Panc1 (cell line): ENCODE measurements around the gene SPRED2. TPM values are rescaled to one million over a fixed set of nuclear protein-coding genes. Genes with fewer than 3 reads are reported as not detected.
"Not testable (repeated sequence)": the region's sequence is repeated elsewhere in the genome, so short reads cannot be mapped to it uniquely, and the experiment has no call there.

Experiments
- ATAC-seq: fragments of 200-7000 bp; cut with Tn5 transposase; 2 replicates; pipeline ENCODE4 v1.9.1; 2020; ENCODE audit warnings: mild to moderate bottlenecking, moderate library complexity
- BruUV-seq: library from RNA; stranded (reverse); fragments of 400-500 nt; replicated peaks from 2 replicates; lab custom pipeline; 2021; lab: Mats Ljungman, UMichigan
- CTCF ChIA-PET: fragments of 300-600 bp; sonication (Branson Sonifier 250); formaldehyde crosslinking; loops from one replicate; lab custom pipeline; 2022; ENCODE audit warnings: antibody characterized with exemption; lab: Charles Lee
- POLR2A ChIA-PET: fragments of 300-600 bp; sonication (Branson Sonifier 250); formaldehyde crosslinking; loops from one replicate; lab custom pipeline; 2022; ENCODE audit warnings: antibody characterized with exemption; lab: Charles Lee
- DNase-seq: peaks from one replicate; pipeline ENCODE4 v3.0.0-alpha.2; 2010; ENCODE audit warnings: low read depth, low spot score
- H3K27ac ChIP-seq: 2 replicates; pipeline ENCODE4 v1.5.1; 2011; ENCODE audit warnings: mild to moderate bottlenecking, low read length, inconsistent platforms
- H3K27me3 ChIP-seq: fragments of 200-500 bp; sonication (Bioruptor generic); 2 replicates; pipeline ENCODE4 v1.6.0; 2014; ENCODE audit warnings: low read length, inconsistent platforms; ENCODE audit not compliant: control insufficient read depth, insufficient read depth
- H3K36me3 ChIP-seq: fragments of 200-500 bp; sonication (Bioruptor generic); 2 replicates; pipeline ENCODE4 v1.5.1; 2014; ENCODE audit warnings: inconsistent platforms, mild to moderate bottlenecking, low read length, moderate library complexity; ENCODE audit not compliant: control insufficient read depth, insufficient read depth
- H3K4me1 ChIP-seq: 2 replicates; pipeline ENCODE4 v1.5.1; 2011; ENCODE audit warnings: inconsistent platforms, mild to moderate bottlenecking, low read length, moderate library complexity; ENCODE audit not compliant: control insufficient read depth, insufficient read depth
- H3K4me3 ChIP-seq, 2 experiments: 2 replicates each; pipeline ENCODE4 v1.5.1; 2011 to 2012; ENCODE audit warnings: low read depth in 2 of 2, low read length in 2 of 2, mild to moderate bottlenecking in 2 of 2, inconsistent platforms in 1 of 2, moderate library complexity in 1 of 2
- H3K9me3 ChIP-seq: fragments of 200-500 bp; sonication (Bioruptor generic); 2 replicates; pipeline ENCODE4 v1.5.1; 2014; ENCODE audit warnings: low read depth, mild to moderate bottlenecking, inconsistent platforms, low read length, moderate library complexity; ENCODE audit not compliant: control insufficient read depth, insufficient read depth
- POLR2AphosphoS5 ChIP-seq: IDR thresholded peaks from 2 replicates; pipeline ENCODE4 v1.6.1; 2012; ENCODE audit warnings: mild to moderate bottlenecking, low read depth, low read length, moderate library complexity
- REST ChIP-seq, 2 experiments: IDR thresholded peaks; 2 replicates each; pipeline ENCODE4 v1.6.1; 2011 to 2012; ENCODE audit warnings: low read depth in 2 of 2, control low read depth in 1 of 2, low read length in 1 of 2, mild to moderate bottlenecking in 1 of 2, moderate library complexity in 1 of 2; ENCODE audit not compliant: insufficient read depth in 1 of 2
- SIN3A ChIP-seq: IDR thresholded peaks from 2 replicates; pipeline ENCODE4 v1.6.1; 2012; ENCODE audit warnings: low read depth, mild to moderate bottlenecking, low read length, moderate library complexity, borderline replicate concordance; ENCODE audit not compliant: insufficient read depth
- TCF7L2 ChIP-seq: IDR thresholded peaks from 2 replicates; pipeline ENCODE4 v1.6.1; 2011; ENCODE audit warnings: mild to moderate bottlenecking, low read depth, low read length, inconsistent platforms
- in situ Hi-C: cut with HindIII; loops from 2 replicates; pipeline ENCODE4 v1.10.0; 2016; ENCODE audit warnings: low sequenced_read_pairs, low pct_unique_long_range_greater_than_20kb
- intact Hi-C: fragments of 100-400 bp; cut with micrococcal nuclease; formaldehyde crosslinking; loops from one replicate; pipeline ENCODE4 v1.10.0; 2022; ENCODE audit not compliant: unreplicated experiment
- total RNA-seq: library from RNA; stranded (reverse); gene quantifications from one replicate; pipeline ENCODE4 v1.2.1, GENCODE V29; 2021; ENCODE audit not compliant: unreplicated experiment
- TF ChIP-seq, protein P1 (sequence below): fragments of 450-650 bp; IDR thresholded peaks from 2 replicates; pipeline ENCODE4 v1.5.1; 2017; ENCODE audit warnings: mild to moderate bottlenecking

Gene SPRED2
- total RNA-seq, 1 experiment from 2014 or later: 60.1 TPM

DNA sequence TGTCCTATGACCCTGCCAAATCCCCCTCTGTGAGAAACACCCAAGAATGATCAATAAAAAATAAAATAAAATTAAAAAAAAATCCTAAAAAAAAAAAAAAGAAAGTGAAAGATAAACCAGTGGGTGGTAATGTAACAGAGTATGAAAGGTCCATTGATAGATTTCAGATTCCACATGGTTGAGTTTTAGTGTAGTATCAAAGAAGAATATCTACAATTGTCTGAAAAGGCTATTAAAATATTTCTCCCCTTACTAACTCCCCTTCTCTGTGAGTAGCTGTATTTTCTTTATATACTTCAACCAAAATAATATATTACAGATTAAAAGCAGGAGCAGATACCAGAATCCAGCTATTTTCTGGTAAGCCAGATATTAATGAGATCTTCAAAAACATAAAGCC lies 92.8 kb downstream of the SPRED2 start:
- ChIA-PET CTCF (interaction anchor here (0.5 kb wide), 1 partner anchor 96 kb away, joined by 3 read pairs; no protein-coding TSS in a partner anchor), POLR2A (no interaction called here)
- in situ Hi-C loops (no loop called here), intact Hi-C loops (no loop called here)
- ATAC-seq: no peak
- Histone ChIP-seq H3K36me3 (no peaks in the 10 kb centered on the region; the same call in 1 of the 2 replicates), H3K27me3 (no peaks in the 10 kb centered on the region), H3K4me3 (no peak overlapping the region), H3K4me1 (peaks cover 3% of the 10 kb centered on the region; the same call in 1 of the 2 replicates), H3K9me3 (no peaks in the 10 kb centered on the region), H3K27ac (no peak overlapping the region)
- no peak for DNase-seq
- BruUV-seq: no TSS peak
- TF ChIP-seq SIN3A: no peak
- no peak for TF ChIP-seq POLR2AphosphoS5
- TF ChIP-seq, protein P1, sequence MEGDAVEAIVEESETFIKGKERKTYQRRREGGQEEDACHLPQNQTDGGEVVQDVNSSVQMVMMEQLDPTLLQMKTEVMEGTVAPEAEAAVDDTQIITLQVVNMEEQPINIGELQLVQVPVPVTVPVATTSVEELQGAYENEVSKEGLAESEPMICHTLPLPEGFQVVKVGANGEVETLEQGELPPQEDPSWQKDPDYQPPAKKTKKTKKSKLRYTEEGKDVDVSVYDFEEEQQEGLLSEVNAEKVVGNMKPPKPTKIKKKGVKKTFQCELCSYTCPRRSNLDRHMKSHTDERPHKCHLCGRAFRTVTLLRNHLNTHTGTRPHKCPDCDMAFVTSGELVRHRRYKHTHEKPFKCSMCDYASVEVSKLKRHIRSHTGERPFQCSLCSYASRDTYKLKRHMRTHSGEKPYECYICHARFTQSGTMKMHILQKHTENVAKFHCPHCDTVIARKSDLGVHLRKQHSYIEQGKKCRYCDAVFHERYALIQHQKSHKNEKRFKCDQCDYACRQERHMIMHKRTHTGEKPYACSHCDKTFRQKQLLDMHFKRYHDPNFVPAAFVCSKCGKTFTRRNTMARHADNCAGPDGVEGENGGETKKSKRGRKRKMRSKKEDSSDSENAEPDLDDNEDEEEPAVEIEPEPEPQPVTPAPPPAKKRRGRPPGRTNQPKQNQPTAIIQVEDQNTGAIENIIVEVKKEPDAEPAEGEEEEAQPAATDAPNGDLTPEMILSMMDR: no peak
- no peak for TF ChIP-seq TCF7L2
- TF ChIP-seq REST (IDR thresholded peaks at IDR 0.05; ENCODE audit: insufficient read depth in 1 of 2, low read depth in 2 of 2, low read length in 1 of 2): no peak

GRCh38 chr2:65338830-65339495 lies 93.4 kb downstream of the SPRED2 start:
- H3K27me3 ChIP-seq, POLR2A ChIA-PET, DNase-seq, H3K4me3 ChIP-seq, H3K9me3 ChIP-seq, intact Hi-C loops, H3K4me1 ChIP-seq, H3K27ac ChIP-seq, CTCF ChIA-PET, H3K36me3 ChIP-seq, BruUV-seq, ATAC-seq, in situ Hi-C loops: not testable (repeated sequence)

GRCh38 chr2:65337915-65338314 lies 94.5 kb downstream of the SPRED2 start:
- not testable (repeated sequence) for BruUV-seq, ATAC-seq, DNase-seq

More at GRCh38 chr2:65337915-65338314, 94.5 kb downstream of the SPRED2 start:
- H3K27me3 ChIP-seq, POLR2A ChIA-PET, H3K4me3 ChIP-seq, H3K9me3 ChIP-seq, H3K36me3 ChIP-seq, in situ Hi-C loops, H3K27ac ChIP-seq, CTCF ChIA-PET, intact Hi-C loops, H3K4me1 ChIP-seq: not testable (repeated sequence)
